NCI-H1092 (cell line): ENCODE results near the gene TIMM17A.
A peak's percentile ranks its signal among the peaks of the same experiment; 100 is the strongest.
"Not testable (repeated sequence)": the region's sequence is repeated elsewhere in the genome, so short reads cannot be mapped to it uniquely, and the experiment has no call there.

Experiments
- DNase-seq: peaks from one replicate; lab custom pipeline; 2025; lab: John Stamatoyannopoulos, UW

Gene TIMM17A

DNA sequence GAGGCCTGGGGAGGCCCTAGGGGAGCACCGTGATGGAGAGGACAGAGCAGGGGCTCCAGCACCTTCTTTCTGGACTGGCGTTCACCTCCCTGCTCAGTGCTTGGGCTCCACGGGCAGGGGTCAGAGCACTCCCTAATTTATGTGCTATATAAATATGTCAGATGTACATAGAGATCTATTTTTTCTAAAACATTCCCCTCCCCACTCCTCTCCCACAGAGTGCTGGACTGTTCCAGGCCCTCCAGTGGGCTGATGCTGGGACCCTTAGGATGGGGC is 60.3 kb downstream of the TIMM17A start:
- no peak for DNase-seq

DNA sequence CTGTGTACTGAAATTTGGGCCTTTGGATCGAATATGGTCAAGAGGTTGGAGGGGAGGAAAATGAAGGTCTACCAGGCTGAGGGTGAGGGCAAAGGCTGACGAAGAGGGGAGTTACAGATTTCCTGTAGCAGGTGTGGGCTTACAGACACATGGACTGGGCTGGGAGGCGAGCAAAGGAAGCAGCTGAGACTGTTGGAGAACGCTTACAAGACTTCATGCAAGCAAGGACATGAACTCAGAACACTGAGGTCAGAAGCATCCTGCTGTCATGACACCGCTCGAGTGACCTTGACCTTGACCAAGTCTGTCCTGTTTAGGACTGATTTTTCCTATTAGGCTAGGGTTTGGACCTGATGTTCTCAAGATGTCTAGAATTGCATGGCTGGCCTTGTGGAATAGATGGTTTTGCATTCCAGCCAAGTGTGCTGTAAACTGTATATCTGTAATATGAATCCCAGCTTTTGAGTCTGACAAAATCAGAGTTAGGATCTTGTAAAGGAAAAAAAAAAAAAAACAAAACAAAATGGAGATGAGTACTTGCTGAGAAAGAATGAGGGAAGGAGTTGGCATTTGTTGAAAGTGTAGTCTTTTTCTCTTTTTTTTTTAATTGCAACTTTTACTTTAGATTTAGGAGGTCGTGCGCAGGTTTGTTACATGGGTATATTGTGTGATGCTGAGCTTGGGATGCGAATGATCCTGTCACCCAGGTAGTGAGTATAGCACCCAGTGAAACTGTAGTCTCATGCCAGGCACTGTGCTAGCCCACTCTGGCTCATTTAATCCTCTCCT is 60.9 kb downstream of the TIMM17A start:
- DNase-seq, result no peak

DNA sequence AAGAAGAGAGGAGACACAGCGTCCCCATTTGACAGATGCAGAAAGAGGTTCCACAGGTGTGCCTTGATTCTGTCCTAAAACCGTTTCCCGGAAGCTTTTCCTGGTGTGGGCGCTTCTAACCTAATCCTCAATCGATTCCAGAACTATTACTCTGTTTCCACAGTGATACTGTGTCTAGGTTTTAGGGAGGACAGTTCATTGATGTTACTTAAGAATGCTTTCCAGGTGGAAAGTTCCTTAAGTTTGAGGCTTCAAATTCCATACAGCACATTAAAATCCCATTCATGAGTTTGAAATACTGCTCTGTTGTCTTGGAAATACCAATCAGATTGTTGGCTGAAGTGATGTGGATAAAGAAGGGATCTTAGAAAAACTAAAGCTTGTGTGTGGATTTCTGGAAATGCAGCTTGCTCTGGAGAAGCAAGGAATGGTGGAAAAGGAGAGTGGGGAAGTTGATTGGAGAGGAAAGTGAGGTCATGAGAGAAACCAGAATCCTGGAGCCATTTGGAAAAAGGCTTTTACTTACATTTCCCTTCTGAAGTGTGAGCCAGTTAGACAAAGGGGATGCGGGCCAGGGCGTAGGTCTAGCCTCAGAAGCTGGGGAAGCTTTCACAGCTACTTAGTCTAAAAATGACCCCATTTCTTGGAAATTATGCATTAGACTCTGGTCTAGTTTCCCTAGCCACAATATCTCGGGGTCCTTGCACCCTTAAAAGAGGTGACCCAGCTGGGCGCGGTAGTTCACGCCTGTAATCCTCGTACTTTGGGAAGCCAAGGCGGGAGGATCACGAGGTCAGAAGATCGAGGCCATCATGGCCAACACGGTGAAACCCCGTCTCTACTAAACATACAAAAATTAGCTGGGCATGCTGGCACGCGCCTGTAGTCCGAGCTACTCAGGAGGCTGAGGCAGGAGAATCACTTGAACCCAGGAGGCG is 61.8 kb downstream of the TIMM17A start:
- no peak for DNase-seq

DNA sequence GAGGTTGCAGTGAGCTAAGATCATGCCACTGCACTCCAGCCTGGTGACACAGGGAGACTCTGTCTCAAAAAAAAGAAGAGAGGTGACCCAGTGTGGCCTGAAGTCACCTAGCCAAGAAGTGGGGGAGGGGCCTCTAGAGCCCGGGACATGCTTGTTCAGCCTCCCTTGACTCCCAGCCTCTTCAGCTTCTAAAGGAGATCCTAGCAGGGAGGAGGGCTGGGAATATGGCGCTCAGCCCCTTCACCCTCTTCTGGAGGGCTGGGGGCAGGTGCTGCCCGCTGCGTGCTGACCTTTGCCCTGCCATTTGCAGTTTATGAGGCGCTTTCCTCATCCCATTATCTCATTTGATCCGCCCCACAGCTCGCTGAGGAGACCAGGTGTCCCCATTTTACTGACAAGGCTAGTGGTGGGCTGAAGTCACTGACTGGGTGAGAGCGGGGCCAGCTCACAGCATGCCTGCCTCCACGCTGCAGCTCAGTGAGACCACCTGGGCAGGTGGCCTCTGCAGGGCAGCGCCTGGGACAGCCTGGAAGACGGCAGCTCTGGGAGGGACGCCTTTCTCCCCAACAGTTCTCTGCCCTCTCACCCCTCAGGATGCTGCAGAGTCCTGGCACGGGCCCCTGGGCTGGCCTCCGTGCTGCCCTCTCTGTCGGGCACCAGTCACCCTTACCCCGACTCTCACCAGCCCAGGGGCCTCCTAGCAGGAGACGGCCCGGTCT is 62.6 kb downstream of the TIMM17A start:
- no peak for DNase-seq

DNA sequence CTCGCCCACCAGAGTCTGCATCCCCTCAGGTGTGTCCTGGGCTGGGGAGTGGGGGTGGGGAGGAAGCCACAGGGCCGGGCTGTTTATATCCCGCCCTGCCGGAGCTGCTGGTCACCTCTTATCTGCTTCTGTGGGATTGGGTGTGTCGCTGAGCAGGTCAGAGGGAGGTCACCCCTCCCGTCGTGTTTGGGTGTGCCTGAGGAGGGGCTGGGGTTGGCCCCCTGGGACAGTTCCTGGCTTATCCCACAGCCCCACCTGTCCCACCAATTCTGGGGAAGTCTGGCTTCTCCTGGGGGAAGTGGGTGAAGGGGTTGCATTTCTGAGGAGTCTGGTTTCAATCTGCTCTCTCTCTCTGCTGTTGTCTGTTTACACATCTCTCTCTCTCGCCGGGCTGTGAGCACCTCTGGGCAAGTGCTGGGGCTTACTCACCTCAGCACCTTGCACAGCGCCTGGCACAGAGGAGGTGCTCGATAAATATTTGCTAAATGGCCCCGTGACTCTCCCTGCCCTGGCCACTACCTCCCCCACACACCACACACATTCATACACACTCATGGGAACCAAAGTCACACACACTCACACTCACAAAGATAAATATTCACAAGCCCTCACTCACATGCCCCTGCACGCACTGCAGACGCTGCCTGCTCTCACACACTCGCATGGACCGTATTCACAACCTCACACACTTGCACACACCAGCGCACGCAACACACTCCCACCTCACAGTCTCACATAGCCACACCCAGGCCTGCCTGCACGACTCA is 63.3 kb downstream of the TIMM17A start:
- peak; percentile 66 for DNase-seq

DNA sequence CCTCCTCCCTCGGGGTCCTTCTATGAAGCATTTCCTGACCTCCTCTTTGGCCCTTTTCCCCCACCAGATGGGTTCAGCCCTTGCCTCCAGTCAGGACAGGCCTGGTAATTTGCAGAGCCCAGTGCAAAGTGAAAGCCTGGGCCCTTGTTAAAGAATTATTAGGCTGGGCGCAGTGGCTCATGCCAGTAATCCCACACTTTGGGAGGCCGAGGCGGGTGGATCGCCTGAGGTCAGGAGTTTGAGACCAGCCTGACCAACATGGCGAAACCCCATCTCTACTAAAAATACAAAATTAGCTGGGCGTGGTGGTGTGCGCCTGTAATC is 63.9 kb downstream of the TIMM17A start:
- not testable (repeated sequence) for DNase-seq
